HG03060 (cell line): ENCODE measurements around the gene GREB1.
"Not testable (repeated sequence)": the region's sequence is repeated elsewhere in the genome, so short reads cannot be mapped to it uniquely, and the experiment has no call there.

Experiments
- ATAC-seq: cut with Tn5 transposase; IDR thresholded peaks from one replicate; pipeline ENCODE4 v1.9.1; 2021; ENCODE audit warnings: low read depth, moderate number of reproducible peaks; ENCODE audit not compliant: unreplicated experiment

Gene GREB1

DNA sequence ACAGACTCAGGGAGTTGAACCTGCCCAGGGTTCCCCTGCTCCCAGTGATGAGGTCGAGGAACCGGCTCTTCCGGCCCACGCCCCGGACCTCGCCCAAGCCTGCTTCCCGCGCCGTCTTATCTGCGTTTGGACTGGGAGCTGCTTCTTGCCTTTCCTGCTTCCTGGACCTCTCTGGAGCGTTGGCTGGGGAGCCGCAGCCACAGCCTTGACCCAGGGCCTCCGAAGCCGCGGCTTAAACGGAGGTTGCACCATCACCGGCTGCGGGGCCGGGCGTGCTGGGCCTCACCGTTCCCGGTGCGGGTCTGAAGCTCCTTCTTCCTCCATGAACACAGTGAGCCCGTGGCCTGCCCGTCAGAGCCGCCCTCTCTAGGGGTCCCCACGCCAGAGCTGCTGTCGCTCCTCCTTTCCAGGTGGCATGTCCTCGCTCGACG, 122.8 kb downstream of the GREB1 start:
- no peak for ATAC-seq

DNA sequence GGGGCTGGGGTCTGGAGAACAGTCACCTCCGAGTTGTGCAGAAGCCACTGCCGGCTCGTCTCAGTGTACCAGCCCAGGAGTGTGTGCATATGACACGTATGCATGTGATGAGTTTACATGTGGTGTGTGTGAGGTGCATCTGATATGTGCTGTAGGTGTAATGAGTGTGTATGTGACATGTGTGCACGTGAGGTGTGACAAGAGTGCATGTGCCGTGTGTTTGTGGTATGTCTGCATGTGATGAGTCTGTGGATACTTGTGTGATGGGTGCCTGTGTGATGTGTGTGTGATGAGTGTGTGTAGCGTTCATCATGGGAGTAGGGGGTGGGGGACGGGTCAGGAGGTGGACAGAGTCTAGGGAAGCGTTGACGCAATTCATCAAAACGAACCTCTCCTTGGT, 123.3 kb downstream of the GREB1 start:
- no peak for ATAC-seq

DNA sequence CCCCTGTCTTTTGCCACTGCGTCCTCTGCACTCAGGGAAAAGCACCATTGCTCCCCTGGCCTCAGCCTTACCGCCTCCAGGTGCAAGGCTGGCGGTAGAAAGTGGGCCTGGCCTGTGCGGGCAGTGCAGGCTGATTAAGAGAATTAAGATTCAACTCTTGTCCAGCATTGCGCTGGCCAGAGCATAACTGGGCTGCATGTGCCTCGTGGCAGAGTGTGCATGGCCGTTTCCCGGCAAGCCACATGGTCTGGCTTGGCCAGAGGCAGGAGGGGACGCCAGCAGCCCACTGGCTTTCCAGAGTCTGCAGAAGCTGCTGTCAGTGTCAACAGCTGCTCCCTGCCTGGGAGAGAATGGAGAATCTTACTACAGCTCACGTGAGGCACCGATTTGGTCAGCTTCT, 123.8 kb downstream of the GREB1 start:
- ATAC-seq: no peak

DNA sequence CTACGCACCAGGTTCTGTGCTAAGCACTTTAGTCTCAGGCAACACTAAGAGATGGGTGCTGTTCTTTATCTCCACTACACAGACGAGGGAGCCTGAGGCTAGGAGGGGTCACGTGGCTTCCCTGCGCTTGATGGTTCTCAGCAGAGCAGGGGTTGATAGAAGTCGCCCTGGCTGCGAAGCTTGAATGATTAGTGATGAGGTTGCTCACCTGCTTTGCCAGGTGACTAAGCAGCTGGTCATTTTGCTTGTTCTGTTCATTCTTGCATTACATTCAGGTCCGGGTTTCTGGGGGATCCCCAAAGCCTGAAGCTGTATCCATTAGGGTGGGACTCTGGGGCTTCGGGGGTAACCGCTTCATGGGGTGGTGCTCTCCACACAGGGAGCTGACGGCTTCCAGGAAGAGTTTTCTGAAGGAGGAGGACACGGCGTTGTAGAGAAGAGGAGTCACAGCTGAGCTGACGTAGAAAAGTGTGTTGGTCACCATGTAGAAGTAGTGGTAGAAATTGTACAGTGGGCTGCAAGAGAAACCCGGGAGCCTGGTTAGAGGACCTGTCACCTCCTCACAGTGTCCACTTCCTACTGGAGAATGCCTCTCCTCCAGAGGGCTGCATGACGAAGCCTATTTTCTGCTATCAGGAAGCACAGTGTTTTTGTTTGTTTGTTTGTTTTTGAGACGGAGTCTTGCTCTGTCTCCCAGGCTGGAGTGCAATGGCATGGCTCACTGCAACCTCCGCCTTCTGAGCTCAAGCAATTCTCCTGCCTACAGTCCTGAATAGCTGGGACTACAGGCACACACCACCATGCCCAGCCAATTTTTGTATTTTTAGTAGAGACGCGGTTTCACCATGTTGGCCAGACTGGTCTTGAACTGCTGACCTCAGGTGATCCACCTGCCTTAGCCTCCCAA, 124.6 kb downstream of the GREB1 start:
- no peak for ATAC-seq

DNA sequence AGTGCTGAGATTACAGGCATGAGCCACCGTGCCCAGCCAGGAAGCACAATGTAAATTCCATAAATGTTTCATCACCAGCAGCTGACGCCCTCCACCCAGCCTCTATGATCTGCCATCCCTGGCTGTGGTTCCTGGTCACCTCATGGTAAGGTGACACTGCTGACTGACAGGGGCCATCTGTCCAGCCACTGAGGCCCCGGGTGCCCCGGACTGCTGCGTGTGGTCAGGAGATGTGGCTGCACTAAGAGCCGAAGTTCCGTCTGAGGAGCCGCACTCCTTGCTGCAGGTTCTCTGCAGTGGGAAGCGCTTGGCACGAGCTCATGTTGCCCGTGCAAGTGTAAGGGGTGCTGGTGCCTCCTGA, 125.2 kb downstream of the GREB1 start:
- ATAC-seq: no peak

DNA sequence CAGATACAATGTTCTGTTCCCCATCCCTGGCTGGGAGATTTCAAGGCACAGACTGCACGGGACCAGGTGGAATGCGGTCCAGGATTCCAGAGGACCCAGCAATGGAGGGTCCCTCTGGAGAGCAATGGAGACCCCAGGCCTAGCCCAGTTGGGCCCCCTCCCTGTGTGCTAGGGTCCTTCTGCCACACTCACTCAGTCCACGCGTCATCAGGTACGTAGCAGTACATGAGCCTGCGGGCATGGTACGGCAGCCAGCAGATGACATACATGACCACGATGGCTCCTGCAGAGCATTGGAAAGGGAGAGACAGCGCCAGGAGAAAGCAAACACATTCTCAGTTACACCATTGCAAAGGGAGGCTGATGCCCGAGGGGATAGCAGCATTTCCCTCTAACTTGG, 126.0 kb downstream of the GREB1 start:
- ATAC-seq: no peak

DNA sequence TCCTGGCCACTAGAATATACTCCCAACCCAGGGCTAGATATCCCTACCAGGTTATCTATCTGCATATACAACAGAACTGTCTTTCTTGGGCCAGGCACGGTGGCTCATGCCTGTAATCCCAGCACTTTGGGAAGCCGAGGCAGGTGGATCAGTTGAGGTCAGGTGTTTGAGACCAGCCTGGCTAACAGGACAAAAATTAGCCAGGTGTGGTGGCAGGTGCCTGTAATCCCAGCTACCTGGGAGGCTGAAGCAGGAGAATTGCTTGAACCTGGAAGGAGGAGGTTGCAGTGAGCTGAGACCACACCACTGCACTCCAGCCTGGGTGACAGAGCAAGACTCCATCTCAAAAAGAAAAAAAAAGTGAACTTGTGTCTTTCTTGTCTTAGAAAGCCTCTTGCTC, 126.6 kb downstream of the GREB1 start:
- ATAC-seq: not testable (repeated sequence)

DNA sequence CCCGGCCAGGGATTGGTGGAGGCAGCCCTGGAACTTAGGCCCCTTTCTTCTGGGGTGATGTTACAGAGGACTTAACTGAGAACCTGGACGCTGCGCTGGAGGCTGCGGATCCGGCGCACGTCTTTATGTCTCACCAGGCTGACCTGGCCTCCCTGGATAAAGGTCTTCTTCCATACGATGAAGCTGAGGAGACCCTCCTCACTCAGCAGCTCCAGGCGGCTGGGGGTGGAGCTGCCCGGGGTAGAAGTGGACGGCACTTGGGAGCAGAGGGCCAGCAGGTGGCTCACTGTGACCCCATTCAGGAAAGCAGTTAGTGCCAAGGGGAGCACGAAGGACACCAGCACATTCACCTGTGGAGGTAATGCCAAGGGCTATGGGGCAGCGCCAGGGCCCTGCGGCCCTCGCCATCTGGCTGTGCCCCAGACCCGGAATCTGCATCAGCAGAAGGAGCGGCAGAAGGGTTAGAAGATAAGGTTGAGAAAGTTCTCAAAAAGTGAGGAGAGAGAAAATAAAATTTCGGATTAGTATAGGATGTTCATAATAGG, 128.1 kb downstream of the GREB1 start:
- ATAC-seq: no peak

DNA sequence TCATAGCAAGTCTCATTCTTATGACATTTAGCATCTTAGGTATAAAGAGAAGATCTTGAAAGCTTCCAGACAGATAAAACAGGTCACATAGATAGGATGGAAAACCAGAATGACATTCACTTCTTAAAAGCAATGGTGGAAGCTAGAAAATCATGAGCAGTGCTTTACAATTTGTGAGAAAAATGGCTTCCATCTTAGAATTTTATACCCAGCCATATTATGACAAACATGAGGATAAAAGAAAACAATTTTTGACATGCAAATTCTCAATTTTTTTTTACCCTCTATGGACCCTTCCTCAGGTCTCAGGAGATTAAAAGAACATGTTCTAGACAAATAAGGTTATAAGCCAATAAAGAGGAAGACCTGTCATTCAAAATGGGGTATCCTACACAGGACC, 129.0 kb downstream of the GREB1 start:
- no peak for ATAC-seq

DNA sequence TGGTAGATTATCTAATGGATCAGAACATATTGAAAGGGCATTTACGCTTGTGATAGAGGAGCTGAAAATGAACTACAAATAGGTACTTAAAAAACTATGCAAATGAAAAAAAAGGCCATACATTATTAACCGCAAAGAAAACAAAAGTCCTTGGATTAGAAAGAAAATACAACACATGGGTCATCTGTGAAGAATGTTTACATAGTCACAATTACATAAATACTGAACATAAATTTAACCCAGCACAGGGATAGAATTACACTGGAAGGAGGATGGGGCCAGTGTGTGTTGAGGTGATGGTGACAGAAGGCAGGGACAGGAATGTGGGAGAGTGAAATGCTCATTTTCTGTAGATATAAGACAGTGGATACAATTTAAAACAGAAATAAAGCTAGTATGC, 129.6 kb downstream of the GREB1 start:
- ATAC-seq: no peak

DNA sequence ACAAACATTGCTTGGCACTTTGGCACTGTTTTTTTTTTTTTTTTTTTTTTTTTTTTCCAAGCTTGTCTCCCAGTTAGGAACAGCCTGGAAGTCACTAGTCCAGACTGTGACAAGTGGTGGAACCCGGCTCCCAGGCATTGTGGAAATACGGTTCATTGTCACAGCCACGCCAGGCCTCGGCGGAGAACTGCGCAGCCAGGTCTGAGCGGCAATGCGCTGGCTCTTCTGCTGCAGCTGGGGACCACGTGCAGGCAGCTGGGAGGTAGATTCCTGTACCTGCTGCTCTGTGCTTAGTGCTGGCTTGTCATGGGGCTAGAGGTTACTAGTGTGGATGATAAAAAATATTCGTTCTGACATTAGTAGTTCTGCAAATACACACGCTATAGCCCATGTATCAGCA, 131.2 kb downstream of the GREB1 start:
- ATAC-seq: no peak

DNA sequence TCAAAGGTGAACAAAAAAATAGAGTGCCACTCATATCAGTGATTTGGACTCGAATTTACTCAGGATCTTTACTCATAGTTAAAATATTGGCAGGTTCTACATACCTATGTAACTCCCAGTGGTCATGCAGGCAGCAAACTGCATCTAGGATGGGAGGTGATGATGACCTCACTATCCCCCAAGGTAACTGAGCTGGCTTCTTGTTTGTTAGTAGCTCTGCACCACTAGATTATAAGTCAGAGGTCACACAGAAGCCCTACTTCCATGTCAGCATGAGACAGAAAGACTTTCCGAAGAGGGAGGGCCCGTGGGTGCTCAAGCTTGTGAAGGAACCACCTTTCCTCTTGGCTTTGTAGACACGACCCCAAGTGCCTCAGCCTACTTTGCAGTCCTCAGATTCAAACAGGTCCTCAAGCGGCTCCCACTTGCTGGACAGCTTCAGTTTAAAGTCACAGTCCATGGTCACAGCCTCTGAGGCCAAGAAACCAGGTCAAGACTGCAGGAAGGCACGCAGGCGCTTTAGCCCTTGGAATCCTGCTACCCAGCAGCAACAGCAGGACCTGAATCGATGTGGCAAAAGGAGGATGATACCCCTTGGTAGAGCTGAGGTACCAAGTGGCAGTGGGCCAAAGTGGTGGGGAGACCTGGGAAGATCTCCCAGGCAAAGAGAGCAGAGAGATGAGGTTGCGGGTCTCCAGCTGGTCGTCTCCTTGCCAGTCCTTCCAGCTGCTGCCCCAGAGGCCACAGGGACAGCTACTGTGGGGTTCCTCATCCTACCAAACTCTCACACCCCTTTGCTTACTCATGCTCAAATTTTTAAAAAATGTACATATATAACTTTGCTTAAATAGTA, 131.9 kb downstream of the GREB1 start:
- ATAC-seq: no peak

DNA sequence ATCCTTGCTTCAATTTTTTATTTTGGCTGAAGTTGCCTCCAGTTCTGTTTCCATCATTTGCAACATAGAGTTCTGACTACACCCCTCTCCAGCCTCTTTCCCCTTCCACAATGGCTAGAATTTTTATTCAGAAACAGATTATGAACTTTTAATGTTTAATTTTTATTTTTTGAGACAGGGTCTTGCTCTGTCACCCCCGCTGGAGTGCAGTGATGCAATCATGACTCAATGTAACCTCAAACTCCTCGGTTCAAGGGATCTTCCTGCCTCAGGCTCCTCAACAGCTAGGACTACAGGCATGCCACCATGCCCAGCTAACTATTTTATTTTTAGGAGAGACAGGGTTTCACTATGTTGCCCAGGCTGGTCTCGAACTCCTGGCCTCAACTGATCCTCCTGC, 133.3 kb downstream of the GREB1 start:
- no peak for ATAC-seq

DNA sequence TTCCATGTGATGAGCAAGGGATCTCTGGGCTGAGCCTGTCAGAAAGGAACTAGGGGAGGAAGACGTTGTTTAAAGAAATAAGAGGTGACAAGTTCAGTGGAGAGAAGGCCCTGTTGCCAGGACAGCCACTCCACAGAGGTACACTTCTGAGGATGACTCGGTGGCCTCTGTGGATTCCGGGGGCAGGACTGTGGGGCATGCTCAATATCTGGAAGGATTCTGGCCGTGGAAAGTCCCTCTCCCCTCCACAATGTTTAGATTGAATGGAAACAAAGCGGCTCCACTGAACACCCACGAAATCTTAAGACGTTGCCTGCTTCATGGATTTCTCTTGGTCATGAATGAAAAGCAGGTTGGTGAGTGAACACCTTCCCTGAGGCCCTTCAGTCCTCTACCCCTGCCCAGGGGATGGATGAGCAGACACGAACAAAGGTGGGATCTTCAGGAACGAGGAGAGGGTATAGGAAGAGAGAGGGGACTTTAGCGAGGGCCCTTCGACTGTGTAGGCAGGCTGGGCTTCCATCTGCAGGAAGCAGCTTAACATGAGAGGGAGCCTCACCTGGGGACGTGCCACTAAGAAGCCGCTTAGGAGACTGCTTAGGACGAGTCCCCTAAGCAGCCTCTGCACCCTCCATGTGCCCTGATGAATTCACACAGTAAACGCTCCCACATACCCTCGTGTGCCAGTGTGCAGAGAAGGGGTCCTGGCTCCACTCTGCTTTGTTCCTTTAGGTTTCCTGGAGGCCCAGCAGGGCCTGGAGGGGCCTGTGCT, 134.2 kb downstream of the GREB1 start:
- ATAC-seq: no peak

DNA sequence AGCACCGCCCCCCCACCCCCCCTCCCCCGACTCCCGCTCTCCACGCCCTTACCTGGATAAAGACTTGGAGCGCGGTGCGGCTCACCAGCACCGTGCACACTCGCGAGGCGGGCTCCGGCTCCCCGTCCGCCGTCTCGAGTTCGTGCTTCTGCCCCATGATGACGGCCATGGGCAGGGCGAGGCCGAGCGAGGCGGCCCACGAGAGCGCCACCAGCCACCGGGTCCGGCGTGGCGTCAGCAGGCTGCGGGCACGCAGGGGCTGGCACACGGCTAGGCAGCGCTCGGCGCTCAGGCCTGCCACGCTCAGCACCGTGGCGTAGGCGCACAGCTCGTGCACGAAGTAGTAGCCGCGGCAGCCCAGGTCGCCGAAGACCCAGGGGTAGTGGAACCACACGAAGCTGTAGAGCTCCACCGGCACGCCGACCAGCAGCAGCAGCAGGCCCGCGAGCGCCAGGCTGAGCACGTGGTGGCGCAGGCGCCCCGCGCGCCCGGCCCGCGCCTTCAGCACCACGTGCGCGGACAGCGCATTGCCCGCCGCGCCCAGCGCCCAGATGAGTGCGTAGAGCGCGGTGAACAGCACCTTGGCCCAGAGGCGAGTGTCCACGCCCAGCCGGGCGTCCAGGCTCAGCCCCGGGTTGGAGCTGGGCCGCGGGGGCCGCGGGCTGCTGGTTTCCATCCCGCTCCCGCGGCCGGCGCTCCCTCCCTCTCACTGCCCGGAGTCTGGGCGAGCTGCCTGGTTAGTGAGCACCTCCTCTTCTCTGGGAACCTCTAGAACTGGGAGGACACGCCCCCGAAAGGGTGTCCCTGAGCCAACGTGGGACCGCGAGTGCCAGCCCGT, 135.8 kb downstream of the GREB1 start, which contains the start of gene NTSR2:
TSS of gene NTSR2 (minus strand) at position 742 of the 838 bp plus-strand sequence. CDS start at position 676, 66 bp downstream.
- ATAC-seq: no peak

DNA sequence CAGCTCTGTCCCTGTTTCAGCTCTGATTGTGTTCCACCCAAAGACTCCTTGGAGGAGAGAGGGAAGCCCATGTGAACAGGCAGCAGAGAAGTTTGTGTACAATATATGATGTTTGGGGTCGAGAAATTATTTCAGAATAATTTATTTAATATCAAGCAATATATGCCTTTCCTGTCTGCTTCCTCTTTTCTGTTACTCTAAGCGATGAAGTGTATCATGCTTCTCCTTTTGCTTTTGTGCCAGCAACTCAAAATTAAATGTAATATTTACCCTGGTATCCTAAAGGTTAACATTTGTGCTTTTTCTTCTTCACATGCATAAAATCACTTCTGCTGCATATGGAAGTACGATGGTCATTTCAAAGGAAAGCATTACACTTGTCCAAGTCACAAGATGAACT, 138.6 kb downstream of the GREB1 start:
- no peak for ATAC-seq

DNA sequence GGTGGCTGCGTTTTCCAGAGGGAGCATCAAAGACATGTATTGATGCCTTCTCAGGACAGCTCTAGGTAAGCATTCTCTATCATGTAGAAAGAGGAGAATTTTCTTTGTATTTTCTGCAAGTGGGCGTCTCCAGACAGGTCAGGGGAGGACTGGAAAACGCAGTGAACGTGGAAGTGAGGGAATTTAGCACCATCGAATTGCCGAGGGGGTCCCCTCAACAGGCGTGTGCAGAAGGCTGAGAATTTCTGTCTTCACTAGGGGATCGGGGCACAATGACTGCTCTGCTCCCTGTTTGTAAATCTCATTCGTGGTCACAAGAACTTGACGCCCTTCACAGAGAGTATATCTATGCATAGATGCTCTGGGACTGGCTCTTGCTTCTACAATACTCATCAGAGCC, 141.1 kb downstream of the GREB1 start:
- no peak for ATAC-seq

DNA sequence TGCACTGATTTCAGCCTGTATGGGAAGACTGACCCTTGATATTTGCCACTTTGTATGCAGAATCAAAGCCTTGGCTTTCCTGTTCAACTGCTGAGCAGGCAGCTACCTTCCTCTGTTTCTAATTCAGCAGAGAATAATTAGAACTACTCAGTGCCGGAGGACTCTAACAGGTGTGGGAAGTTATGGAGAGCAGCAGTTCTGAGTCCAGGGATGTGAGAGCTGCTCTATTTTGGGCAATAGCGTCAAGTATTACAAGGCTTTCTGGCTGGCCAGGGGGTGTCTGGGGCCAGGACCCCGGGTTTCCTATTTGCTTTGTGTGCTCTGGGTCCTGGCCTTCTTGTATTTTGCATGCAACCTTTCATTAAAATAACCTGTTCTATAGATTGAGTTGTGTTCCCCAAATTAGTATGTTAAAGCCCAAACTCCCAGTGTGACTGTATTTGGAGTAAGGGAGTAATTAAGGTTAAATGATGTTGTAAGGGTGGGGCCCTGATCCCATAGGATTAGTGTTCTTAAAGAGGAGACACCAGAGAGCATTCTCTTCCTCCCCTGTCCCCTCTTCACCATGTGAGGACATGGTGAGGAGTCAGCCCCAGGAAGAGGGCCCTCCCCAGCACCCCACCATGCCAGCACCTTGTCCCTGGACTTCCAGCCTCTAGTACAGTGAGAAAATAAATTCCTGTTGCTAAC, 141.7 kb downstream of the GREB1 start:
- no peak for ATAC-seq

DNA sequence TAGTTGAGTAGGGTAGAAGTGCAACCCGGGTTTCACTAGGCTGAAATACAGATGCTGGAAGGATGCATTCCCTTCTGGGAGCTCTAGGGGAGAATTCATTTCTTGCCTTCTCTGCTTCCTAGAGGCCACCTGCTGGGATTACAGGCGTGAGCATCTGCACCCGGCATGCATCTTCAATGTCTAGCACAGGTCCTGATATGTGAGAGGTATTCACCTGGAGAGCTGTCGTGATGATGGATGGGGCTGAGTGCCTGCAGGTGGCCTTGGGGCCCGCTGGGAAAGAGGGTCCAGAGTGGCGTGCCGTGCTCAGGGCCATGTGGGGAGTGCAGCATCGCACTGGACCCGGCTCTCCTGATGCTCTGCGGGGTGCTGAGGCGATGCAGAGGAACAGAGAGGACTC, 142.8 kb downstream of the GREB1 start:
- ATAC-seq: no peak
